ENCODE data around the gene KRTAP12-2.

Gene KRTAP12-2

DNA sequence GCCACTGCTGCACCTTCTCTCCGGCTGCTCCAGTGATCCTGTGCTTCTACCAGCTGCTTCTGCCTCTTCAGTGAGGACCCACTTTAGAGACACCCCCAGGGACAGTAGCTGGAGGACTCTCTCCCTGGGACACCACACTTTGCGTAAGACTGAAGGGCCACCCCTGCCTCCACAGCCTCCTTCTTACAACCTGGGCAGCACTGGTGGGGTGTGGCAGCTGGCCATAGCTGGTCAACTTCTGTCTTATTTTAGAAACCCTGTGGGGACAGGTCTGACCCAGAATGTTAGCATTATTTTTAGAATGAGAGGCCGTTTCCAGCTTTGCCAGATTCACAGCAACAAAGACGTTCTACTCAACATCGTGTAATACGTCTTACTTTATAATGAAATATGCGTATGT, 41.0 kb downstream of the KRTAP12-2 start:
- DNase-seq = no peak

DNA sequence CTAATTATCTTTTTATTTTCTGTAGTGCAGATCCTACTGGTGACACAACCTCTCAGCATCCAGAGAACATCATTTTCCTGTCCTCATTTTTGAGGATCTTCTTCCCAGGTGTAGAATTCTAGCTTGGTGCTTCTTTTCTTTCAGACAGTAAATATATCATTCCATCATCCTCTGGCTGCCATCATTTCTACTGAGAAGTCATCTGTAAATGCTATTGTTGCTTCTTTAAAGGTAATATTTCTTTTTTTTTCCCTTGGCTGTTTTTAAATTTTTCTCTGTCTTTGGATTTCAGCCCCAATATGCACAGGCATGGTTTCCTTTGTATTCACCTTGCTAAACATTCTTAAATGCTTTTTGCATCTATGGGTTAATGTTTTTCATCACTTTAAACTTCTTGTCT, 43.2 kb downstream of the KRTAP12-2 start:
- no peak for DNase-seq

DNA sequence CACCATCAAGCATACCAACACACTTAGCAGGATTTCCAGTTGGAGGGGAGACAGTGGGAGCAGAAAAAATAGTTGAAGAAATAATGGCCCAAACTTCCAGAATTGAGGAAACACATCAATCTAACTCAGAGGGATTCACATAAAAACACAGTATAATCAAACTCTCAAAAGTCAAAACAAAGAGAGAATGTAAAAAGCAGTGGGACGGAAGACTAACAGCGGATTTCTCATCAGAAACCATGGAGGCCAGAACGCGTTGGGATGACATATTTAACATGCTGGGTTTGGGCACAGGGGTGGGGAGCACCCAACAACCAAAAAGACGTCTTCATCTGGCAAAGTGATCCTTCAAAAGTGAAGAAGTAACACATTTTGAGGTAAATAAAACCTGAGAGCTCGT, 46.8 kb downstream of the KRTAP12-2 start:
- DNase-seq = no peak

DNA sequence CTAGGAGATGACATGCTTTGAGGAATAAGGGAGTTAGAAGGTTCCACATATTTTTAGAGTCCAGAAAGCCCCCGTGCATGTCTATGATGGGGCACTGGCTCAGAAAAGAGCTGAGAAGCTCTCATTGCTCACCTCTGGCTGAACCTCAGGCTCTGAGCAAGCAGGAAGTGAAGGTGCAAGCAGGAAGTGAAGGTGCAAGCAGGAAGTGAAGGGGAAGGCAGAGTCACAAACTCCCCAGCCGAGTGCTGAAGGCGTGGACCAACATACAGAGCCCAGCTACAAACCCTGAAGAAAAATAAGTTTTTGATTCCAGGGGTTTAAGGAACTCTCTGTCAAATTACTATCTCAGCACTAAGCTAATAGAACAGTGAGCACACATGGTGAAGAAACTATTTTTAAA, 47.8 kb downstream of the KRTAP12-2 start:
- no peak for DNase-seq

DNA sequence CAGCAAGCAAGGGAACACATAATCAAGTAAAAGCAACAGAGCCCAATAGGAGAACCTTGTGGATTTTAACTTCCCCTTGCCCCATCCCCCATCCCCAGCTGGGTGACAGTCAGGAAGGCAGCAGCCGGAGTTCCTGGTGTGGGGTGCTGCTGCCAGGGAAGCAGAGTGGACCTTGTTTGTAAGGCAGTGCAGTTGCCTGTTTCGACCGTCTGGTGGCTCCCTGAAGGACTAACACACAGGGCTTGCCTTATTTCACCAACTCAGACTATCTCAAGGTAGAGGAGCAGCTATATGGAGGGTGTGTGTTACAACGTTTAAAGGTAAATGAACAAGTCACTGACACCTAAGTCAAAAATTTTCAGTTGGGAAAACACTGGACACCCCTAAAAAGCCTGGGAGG, 48.2 kb downstream of the KRTAP12-2 start:
- DNase-seq = no peak

DNA sequence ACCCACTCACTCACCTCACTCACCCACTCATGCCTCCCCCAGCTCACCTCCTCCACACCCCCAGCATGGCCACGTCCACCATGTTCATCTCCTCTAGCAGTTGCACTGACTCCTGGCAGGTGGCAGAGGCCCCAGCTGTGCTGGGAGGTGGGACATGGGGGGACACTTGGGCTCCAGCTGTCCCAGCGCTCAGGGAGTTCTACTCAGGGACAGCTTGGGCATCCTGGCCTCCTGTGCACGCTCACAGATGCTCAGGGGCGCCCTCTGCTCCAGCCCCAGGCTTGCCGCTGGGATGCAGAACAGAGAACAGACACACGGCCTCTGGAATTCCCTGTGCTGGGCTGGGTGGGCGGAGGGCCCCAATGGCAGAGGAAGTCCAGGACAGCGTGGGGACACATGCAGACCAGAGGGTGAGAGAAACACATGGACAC, 49.6 kb downstream of the KRTAP12-2 start:
- DNase-seq = no peak

DNA sequence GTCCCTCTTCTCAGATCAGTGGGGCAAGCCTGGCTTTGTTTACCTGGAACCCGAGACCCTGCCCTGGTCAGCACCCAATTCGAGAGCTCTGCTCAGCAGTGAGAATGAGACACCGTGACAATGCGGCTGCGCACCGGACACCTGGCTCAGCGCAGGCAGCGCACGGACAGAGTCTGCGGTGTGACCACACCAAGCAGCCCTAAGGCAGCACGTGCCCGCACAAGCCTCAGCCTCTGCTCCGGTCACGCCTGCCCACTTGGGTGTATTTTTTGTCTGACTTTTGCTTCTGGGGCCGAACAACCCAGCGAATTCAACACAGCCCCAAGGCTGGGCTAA, 50.2 kb downstream of the KRTAP12-2 start:
- no peak for DNase-seq

All from NCI-H1092 treated with DMSO at 0.1 percent for 48 hours (cell line).